NCI-H1417 treated with DMSO at 0.1 percent for 48 hours (cell line): ENCODE measurements around the gene CCDC175.

ENCODE experiments used
- DNase-seq: peaks from one replicate; lab custom pipeline; 2025; lab: John Stamatoyannopoulos, UW

CCDC175 gene

GRCh38 chr14:59481871-59482540 is 94.6 kb downstream of the CCDC175 start:
- no peak for DNase-seq

DNA sequence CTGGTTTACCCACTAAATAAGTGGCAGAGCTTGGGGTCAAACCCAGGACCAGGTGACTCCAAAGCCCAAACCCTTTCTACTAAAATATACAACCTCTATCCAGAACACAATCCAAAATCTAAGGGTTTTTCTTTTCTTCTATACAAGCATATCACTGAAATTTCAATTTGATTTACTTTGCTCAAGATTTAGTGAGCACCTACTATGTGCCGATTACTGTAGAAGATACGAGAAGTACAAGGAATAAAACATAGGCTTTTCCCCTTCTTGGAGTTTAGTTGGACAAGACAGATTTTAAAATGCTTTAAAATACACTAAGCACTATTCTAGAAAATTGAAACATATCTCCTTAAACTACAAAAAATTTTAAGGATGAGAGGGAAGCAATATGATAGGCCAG is 95.2 kb downstream of the CCDC175 start:
- no peak for DNase-seq

DNA sequence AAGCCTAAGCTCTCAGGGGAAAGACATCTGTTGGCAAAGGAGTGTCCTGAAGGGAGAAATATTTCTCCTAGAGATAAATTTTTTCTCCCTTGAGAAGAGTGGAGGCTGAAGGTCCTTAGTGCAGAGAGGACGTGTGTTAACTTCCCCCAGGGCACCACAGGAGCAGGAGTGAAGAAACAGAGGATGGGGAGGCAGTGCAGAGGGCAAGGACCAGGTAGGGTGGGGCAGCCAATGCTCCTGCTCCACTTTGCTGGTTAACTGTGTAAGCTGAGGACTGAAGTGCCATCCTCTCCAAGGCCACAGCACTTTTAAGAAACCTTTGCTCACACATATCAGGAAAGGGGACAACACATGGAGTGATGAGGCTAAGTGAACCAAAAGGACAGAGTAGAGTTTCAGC is 96.4 kb downstream of the CCDC175 start:
- DNase-seq = no peak

GRCh38 chr14:59478540-59478939 is 98.1 kb downstream of the CCDC175 start:
- DNase-seq = no peak

GRCh38 chr14:59475709-59476108 is 100.9 kb downstream of the CCDC175 start:
- DNase-seq = no peak

DNA sequence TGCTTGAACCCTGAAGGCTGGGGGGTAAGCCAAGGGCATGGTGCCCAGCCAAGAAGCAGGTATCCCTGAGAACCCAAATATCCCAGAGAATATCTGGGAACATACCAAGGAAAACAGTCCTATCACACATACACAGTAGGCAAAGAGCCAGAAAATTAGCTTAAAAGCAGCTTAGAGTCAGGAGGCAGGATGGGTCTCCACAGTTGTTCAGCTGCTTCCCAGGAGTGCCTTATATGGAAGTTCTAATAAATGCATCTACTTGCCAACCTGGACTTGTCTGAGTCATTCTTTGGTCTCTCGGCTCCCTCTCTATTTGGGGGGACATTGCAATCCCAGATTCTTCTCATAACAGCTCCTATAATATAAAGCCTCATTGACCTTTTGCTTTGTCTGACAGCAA is 102.4 kb downstream of the CCDC175 start:
- no peak for DNase-seq

GRCh38 chr14:59465316-59466135 is 111.1 kb downstream of the CCDC175 start, which contains the start of gene GPR135:
Gene GPR135 (minus strand): TSS chr14:59465380. CDS start chr14:59465226, 154 bp downstream.
- DNase-seq = no peak

- no peak for DNase-seq
These were observed 111.9 kb downstream of the CCDC175 start for GRCh38 chr14:59464486-59465315.

GRCh38 chr14:59463787-59464485 is 112.7 kb downstream of the CCDC175 start:
- no peak for DNase-seq

DNA sequence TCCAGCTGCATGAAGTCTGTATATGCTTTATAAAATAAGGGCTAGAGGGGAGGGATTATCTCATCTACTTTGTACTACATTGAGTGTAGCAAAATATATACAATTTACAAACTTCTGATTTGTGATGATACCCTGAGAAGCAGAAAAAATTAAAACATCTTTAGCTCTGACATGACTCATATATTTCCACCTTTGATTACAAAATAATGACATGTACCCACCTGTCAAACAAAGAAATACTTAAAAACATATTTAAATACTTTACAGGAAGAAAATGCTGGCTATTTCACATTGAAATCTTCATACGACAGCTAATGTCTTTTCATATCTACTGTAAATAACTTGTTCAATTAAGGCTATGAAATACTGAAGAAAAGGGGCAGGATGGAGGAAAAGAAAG is 114.7 kb downstream of the CCDC175 start:
- no peak for DNase-seq

DNA sequence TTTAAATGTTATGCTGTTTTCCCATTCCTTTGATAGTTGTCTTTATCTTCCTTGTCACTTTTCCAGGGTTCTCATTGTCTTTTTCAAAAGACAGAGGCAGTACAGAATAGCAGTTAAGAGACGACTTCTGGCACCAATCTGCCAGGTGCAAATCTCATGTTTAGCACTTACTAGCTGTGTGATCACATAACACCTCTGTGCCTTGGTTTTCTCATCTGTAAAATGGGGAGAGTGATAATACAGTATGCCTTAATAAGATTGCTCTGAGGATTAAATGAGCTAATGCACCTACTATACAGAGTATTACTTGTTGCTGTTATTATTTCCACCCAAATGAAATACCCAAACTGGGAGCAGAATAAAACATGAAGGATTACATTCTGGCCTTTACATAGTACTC is 116.2 kb downstream of the CCDC175 start:
- DNase-seq = no peak

DNA sequence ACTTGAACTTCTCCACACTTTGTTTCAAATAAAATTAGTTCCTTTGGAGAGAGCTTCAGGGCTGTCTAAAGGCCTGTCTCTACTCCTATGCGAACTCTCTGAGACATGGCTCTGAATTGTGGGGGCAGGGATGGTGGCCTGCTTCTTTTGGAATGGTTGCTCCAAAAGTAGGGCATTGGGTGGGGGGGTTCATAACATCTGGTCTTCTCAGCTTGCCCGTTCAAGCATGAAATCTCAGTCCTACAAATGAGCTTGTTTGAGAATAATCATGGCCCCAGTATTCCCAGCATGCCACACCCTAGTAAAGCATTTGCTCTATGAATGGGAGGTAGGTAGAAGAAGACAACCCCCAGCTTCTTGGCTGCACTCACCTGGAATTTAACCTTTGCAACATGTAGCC is 118.1 kb downstream of the CCDC175 start:
- no peak for DNase-seq

DNA sequence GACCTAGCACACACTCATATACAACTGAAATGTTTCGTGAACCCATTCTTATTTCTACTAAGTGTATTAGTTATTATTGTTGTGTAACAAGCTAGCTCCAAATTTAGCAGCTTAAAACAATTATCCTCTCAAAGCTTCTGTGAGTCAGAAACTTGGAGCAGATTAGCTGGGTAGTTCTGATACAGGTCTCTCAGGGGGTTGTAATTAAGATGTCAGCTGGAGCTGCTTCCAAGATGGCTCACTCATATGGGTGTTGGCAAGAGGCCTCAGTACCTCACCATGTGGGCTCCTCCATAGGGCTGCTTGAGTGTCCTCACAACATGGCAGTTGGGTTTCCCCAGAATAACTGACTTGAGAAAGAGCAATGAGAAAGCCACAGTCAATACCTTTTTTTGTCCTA is 121.2 kb downstream of the CCDC175 start:
- no peak for DNase-seq
